HG03469 (cell line): ENCODE data around the gene FHIT.

ENCODE experiments used
- ATAC-seq: cut with Tn5 transposase; IDR thresholded peaks from one replicate; pipeline ENCODE4 v1.9.1; 2021; ENCODE audit warnings: mild to moderate bottlenecking, moderate library complexity, moderate number of reproducible peaks; ENCODE audit not compliant: unreplicated experiment

Gene FHIT

GRCh38 chr3:60434950-60435349, 816.3 kb downstream of the FHIT start:
- no peak for ATAC-seq

GRCh38 chr3:60434323-60434722, 816.9 kb downstream of the FHIT start:
- ATAC-seq, result no peak

- ATAC-seq, result no peak
These were observed 819.7 kb downstream of the FHIT start for GRCh38 chr3:60431599-60431958.

GRCh38 chr3:60430205-60430604, 821.0 kb downstream of the FHIT start:
- ATAC-seq, result no peak

DNA sequence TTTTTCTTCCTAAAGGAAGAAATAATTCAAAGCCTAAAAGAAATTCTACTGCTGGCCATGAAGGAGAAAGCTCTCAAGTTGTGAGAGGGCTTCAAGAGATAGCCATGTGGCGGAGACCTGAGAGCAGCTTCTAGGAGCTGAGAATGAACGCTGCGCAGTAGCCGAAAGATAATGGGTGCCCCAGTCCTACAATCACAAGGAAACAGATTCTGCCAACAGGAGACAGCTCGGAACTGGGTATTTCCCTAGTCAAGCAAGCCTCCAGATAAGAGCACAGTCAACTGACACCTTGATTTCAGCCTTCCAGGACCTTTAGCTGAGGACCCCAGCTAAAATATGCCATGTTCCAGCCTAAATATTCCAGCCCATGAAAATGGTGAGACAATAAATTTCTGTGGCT, 824.1 kb downstream of the FHIT start:
- ATAC-seq, result no peak

GRCh38 chr3:60424942-60425341, 826.3 kb downstream of the FHIT start:
- ATAC-seq, result no peak

DNA sequence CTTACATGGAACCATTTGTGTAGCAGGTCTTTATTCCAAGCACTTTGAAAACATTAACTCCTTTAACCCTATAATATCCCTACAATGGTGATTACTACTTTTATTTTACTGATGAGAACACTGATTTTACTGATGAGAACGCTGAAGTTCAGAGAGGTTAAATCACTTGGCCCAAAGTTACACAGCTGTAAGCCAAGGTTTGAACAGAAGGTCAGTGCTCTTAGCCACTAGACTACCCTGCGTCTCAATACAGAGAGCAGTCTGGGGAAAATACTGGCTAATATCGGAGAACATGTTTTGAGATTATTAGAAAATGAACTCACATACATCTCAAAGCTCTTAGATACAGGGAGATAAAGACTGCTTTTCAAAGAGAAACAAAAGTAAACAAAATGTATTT, 827.2 kb downstream of the FHIT start:
- no peak for ATAC-seq

- no peak for ATAC-seq
These were observed 827.7 kb downstream of the FHIT start for GRCh38 chr3:60423556-60423955.

GRCh38 chr3:60421749-60422446, 829.4 kb downstream of the FHIT start:
- ATAC-seq, result no peak

DNA sequence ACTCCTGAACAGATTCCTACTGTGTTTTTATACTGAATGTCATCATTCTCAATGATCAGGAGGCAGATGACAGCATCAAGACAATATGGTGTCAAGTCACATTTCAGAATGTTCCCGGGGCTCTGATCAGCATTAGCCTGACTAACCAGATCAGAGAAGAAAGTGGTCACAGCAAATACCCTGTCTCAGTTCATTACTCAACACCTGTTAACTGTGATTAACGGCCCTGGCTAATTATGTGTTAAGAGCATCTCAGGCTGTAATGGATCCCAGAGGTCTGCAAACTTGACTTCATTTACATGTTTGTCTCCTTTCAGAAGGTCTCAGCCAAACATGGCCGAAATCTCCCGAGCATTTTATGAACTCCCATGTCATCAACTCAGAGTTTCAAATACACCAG, 833.7 kb downstream of the FHIT start:
- ATAC-seq, result no peak

DNA sequence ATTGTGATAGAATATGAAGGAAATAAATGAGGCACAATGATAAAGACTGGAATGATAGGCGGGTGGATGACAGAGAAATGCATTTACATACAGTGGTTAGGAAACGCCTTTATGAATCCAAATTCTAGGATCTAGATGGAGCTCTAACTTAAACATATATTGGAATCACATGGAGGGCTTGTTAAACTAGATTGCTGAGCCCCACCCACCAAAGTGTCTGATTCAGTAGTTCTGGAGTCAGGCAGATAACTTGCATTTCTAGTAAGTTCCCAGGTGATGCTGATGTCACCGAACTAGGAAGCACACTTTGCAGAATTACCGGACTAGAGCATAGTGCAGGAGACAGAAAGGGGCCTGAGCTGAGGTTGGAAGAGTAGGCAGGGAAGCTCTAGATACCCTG, 837.2 kb downstream of the FHIT start:
- no peak for ATAC-seq

DNA sequence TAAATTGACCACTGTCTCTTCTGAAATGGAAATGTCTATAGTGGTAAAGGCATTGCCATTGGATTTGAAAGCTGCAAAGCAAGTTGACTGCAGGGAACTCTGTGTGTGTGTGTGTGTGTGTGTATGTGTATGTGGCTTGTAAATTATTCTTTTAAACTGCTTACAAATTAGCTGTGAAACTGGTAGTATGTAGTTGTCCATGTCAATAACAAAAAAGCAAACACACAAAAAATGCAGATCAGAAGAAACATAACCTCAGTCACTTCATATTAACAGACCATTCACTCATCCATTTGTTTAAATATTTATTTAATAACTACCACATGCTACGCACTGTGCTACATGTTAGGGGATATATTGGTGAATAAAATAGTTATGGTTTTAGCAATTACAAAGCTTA, 837.7 kb downstream of the FHIT start:
- no peak for ATAC-seq

DNA sequence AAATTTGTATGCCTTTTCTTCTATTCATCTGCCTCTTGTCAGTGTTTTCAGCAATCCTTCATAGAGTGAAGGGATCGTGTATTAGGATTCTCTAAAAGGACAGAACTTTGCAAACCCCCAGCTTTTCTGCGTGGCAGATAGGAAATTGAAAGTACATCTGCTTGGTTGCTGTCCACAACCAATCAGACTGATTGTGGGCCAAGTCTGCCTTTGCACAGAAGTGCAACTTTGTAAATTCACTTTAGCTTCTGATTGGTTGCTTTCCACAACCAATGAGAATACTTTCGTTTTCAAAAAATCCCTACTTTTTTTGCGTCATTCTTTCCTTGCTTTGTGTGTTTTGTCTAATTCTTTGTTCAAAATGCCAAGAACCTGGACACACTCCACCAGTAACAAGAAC, 847.4 kb downstream of the FHIT start:
- no peak for ATAC-seq

DNA sequence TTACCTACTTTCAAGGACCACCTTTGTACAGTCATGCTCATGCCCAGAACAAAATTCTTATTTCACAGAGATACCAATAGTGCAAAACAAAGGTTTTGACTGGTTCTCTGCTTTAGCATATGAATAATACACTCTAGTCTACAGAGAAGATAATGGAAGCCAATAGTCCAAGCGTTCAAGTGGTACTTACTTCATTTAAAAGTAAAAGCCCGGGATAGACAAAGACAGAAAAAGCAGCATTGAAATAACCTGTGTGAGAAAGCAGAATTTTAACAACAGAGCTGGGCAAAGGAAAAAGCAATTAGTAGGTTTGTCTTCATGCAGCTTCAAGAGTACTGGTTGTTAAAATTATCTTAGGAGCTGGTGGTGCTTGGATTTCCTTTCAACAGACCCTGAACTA, 848.3 kb downstream of the FHIT start:
- no peak for ATAC-seq

GRCh38 chr3:60399861-60400845, 851.1 kb downstream of the FHIT start:
- ATAC-seq, result no peak

DNA sequence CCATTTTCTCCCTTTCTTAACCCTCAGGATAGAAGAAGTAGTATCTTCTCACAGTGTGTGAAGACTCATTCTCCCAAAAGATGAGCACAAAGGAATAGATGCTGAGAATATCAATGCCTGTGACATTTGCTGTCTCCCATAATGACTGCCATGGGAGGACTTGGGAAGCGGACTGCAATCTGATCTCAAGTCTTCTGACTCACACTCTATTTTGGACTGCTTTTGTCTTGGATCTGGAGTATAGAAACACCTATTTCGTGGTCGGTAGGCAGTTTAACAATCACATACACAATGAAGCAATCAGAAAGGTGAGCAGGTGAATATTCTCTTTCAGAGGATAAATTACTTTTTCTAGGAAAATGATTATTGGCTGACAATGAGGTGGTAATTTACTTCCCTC, 852.0 kb downstream of the FHIT start:
- no peak for ATAC-seq

GRCh38 chr3:60395173-60395762, 856.0 kb downstream of the FHIT start:
- ATAC-seq, result no peak

GRCh38 chr3:60393946-60394345, 857.3 kb downstream of the FHIT start:
- no peak for ATAC-seq

DNA sequence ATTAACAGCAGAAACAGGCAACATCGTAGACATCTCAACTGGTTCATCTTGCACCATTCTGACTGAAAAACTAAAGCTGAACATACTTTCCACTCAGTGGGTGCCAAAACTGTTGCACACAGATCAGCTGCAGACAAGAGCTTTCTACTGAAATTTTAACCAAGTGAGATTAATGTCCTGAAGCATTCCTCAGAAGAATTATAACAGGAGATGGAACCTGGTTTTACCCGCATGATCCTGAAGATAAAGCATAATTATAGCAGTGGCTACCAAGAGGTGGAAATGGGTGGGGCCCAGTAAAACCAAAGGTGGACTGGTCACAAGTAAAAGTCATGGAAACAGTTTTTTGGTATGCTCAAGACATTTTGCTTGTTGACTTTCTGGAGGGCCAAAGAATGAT, 858.8 kb downstream of the FHIT start:
- no peak for ATAC-seq

DNA sequence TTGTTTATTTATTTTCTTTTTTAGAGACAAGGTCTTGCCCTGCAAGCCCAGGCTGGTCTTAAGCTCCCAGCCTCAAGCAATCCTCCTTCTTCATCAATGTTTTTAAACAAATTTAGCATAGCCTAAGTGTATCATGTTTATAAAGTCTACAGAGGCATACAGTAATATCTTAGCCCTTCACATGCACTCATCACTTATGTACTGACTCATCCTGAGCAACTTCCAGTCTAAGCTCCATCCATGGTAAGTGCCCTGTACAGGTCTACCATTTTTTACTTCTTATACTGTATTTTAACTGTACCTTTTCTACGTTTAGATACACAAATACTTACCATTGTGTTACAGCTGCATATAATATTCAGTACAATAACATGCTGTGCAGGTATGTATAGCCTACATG, 860.0 kb downstream of the FHIT start:
- ATAC-seq, result no peak

- no peak for ATAC-seq
These were observed 862.5 kb downstream of the FHIT start for GRCh38 chr3:60388731-60389130.

DNA sequence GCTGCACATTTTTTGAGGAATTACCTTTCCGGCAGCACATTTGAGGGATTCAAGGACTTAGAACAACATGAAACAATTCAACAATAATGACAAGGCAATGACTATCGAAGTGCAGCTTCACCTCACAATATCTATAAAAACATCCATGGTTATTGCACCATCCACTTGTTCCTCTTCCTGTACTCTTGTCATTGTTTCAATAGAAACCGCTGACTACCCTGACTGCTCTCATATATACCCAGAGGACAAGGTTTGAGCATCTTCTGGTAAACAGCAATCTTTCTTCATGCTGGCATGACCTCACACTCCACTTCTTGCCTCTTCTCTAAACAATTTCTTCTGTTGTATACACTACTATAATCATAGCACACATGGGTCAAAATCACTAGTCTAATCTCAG, 864.9 kb downstream of the FHIT start:
- no peak for ATAC-seq
